HG03139 (cell line): ENCODE results near the gene MRPS27.

ENCODE experiments used
- ATAC-seq: cut with Tn5 transposase; IDR thresholded peaks from one replicate; pipeline ENCODE4 v1.9.1; 2021; ENCODE audit not compliant: unreplicated experiment

The MRPS27 gene

DNA sequence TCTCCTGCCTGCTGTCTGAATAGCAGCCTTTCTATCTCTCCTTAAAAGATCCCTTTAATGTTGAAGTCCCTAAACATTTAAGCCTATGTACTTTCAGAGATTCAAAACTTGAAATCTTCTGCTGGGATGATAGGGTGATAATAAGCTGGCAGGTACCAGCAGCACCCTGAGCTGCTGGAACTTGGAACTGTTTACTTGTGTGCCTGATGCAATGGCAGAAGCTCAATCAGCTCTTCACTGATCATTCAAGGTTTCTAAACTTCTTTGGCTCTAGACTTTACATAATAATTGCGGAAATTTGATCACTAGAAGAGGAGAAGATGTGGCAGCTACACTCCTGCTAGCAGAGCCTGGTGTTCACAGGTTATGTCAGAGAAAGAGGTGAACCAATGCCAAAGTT lies 27.6 kb downstream of the MRPS27 start:
- ATAC-seq = no peak

DNA sequence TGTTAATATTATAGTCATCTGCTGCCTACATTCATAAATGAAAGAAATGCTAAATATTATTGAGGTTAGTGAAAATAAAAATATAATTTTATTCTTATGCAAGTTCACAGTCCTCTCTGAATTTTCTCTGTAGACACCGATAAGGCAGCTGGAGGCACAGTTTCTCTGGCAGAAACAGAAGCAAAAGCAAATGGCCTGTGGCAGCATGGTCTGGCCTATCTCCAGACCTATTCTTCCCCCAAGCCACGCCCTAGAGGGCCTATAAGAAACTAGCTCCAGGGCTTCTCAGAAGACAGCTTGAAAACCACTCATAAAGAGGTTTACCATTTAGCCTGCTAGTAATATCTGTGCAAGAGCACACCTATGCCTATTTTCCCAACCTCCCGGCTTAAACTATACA lies 28.4 kb downstream of the MRPS27 start:
- no peak for ATAC-seq

DNA sequence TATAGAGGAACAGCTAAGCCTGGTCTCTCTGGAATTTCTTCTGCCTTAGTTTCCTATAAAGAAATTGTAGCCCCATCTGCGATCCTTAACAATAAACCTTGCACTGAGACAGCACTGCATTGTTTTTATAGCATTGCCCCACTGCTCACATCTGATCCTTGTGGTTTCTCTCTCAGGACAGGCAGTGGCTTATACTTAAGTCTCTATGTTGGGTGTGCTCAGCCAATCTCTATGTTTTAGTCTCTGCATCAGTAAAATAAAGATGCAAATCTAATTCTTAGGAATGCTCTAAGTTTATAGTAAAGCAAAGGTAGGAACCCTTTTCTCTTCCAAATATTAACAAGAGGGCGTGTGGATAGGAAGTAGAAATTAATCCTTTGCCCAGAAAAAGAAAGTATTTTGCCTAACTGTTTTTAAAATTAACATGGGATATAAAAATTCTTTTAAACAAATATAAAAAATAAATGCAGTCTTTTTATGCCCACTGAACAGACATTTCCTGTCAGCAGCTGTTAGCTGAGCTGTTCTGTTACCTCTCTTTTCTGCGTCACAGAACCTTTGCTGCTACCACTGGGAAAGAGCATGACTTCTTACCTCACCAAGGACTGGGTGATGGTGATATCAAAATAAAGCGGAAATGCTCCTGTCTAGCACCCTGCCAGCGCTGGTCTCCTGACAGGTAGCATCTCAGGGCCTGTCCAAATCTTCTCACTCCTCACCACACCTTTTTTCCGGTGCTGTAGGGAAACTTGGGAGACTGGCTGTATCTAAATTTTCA lies 29.5 kb downstream of the MRPS27 start:
- ATAC-seq = no peak

DNA sequence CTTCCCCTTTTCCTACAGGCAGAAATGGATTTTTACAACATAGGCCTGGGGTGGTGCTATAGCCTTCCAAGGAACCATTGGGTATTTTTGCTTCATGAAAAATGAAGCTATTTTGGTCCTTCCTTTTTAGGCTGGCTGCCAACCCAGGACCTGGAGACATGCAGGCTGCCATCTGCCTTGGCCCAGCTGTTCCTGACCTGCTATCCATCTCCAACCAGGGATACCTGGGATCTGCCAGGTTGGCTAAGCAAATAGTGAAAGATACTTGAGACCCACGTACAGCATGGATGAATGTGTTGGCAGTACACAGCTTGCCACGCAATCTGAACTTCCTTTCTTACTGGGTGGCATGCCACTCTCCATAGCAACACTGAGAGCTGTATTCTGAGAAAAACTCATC lies 31.1 kb downstream of the MRPS27 start:
- no peak for ATAC-seq

DNA sequence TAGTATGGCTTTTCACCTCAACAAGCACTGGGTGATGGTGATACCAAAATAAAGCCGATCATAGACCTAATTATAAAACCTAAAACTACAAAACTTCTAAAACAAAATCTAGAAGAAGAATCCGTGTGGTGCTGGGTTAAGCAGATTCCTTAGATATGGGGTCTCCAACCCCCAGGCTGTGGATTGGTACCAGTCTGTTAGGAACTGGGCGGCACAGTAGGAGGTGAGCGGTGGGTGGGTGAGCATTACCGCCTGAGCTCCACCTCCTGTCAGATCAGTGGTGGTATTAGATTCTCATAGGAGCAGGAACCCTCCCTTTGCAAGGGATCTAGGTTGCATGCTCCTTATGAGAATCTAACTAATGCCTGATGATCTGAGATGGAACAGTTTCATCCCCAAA lies 33.2 kb downstream of the MRPS27 start:
- no peak for ATAC-seq

DNA sequence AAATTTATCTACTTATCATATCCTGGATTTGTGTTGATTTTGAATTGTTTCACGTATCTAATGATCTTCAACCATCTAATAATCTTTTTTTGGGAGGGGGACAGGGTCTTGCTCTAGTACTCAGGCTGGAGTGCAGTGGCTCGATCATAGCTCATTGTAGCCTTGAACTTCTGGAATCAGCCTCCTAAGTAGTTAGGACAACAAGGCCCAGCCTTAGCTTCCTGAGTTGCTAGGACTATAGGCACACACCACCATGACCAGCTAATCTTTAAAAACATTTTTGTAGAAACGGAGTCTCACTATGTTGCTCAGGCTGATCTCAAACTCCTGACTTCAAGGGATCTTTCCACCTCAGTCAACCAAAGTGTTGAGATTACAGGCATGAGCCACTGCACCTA lies 34.6 kb downstream of the MRPS27 start:
- no peak for ATAC-seq

DNA sequence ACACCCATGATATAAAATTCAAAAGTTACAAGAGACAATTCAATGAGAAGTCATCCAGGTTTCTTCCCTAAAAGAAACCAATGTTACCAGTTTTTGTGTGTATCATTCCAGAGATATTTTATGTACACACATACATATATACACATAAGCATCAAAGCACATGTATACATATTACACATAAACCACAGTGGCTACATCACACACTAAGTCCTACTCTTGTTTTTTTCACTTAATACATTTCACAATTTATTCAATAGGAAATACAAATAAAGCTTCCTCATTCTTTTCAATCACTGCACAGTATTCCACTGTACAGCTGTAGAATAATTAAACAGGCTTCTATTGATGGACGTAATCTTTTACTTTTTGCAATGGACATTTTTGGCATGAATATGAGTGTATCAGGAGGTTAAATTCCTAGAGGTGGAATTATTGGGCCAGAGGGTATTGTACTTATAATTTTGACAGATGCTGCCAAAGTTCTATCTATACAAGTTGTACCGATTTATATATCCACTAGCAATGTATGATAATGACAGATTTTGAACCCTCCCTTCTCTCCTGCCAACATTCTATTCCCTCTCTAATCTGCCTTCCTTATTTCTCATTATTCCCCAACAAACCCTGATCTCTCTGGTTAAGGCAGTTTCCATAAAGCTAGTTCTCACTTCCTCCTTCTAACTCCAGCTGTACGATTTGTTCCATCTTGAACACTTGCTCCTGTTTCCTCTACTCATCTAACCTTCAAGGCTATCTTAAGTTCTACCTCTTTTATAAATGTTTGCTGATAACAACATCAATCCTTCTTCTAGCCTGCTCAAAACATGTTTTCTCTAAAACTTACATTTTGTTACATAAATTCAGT lies 35.2 kb downstream of the MRPS27 start:
- no peak for ATAC-seq

DNA sequence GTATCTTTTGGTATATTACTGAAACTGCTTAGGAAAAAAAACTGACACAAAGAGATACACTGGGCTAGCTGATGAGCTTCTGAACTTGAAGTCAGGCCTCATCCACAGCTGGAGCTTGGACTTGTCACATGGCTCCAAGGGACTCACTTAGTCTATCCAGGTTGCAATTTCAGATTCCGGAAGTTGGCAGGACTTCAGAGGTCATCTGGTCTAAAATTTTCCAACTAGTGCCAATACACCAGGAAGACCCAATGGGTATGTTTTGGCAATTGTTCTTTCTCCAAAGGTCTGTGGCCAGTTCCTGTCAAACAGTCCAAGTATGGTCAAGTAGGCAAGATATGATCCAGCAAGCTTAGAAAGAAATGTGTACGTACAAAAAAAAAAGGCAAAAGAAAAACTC lies 36.7 kb downstream of the MRPS27 start:
- ATAC-seq = no peak

DNA sequence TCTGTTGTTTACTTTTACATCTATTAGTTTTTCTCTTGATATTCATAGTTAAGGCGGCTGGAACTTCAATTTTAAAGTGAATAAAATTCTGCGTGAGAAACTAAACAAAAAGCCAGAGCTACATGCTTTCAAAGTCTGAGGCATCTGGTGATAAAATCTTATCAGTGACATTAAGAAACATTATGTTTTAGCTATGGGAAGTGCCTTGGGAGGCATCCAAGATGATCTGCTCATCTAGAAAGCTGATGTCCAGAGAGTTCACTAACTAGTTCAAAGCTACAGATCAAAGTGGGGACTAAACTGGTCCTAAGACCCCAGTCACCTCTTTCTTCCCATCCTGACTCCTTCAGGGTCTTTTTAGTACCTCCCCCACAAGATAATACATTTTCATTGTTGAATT lies 37.2 kb downstream of the MRPS27 start:
- ATAC-seq = no peak

DNA sequence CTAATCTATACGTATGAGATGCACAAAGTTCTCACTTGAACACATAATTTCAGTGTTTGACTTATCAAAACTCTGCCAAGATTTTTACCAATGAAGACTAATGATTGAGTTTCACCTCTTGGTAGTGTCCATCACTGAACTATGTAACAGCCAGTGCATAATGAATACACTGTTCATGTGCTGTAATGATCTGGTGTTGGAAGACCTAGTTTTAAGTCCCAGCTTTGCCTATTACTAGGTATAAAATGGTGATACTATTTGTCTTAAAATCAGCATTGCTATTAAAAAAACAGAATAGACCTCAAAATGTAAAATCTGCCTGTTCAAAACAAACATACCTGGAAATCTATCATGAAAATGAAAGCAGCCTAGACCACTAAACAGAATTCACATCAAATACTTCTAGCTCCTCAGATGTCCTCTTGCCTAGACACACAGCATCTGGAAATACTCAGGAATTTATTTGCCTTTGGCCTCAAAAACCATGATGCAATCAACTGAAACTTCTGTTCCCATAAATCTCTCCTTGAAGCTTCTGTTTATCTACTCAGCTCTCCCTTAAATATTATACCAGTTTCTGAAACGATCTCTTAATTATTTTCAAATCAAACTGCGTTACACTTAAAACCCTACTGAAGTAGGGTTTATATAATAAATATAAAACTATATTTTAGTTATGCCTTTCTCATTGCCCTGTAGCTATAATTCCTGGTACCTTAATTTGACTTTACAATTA lies 38.1 kb downstream of the MRPS27 start:
- no peak for ATAC-seq

DNA sequence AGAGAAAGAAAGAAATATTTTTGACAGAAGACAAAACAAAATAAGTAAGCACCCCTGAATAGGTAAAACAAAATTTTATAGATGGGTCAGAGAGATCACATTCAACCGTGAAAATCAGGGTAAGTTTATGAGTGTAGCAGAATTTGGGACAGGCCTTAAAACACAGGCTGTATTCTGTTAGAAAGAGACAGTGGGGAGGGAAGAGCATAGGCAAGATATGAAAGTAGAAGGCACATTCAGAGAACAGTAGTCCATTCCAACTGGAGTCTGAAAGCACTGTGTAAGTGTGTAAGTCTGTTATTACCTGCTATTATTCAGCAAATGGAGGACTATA lies 38.6 kb downstream of the MRPS27 start:
- ATAC-seq = no peak

DNA sequence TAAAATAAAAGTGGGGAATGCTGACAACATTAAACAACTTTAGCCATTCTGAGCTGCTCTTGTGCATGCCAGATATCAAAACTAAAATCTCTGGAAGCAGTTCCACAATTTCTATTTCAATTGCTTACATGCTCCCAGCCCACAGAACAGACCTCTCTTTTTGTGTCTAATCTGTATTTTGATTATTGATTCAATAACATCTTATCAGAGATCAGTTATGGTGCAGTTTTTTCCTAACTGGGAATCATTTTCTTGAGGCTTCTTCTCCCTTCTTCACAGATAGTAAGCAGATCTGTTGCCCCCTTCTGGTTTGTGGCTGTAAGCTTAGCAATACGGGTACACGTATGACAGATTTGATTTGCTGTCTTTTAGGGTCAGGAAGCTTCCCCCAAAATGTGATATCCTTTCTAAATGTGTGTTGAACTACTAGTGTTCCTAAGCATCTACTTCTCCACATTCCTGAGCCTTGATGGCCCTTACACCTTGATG lies 39.4 kb downstream of the MRPS27 start:
- no peak for ATAC-seq

DNA sequence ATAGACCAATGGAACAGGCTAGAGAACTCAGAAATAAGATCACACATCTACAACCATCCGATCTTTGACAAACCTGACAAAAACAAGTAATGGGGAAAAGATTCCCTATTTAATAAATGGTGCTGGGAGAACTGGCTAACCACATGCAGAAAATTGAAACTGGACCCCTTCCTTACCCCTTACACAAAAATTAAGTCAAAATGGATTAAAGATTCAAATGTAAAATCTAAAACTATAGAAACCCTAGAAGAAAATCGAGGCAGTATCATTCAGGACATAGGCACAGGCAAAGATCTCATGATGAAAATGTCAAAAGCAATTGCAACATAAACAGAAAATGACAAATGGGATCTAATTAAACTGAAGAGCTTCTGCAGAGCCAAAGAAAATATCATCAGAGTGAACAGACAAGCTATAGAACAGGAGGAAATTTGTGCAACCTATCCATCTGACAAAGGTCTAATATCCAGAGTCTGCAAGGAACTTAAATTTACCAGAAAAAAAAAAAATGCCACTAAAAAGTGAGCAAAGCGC lies 43.8 kb downstream of the MRPS27 start:
- no peak for ATAC-seq

DNA sequence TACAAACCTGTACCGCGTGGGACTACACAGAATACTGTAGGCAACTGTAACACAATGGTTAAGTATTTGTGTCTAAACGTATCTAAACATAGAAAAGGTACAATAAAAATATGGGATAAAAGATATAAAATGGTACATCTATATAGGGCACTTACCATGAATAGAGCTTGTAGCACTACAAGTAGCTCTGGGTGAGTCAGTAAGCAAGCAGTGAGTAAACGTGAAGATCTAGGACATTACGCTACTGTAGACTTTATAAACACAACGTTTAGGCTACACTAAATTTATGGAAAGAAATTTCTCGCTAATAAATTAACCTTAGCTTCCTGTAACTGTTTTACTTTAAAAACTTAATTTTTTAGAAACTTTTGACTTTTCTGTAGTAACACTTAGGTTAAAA lies 46.5 kb downstream of the MRPS27 start:
- no peak for ATAC-seq

DNA sequence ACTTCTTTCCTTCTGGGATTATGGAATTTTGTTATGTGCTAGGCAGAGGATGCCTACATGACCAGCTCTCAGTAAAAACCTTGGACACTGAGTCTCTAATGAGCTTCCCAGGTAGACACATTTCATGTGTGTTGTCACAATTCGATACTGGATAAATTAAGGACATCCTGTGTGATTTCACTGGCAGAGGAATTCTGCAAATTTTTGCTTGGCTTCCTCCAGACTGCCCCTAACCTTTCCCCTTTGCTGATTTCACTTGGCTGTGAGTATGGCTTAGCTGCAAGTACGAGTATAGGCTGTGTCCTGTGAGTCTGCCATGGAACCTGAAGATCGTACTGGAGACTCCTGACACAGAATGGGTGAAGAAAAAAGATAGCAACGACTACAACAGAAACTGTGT lies 47.6 kb downstream of the MRPS27 start:
- ATAC-seq = no peak

DNA sequence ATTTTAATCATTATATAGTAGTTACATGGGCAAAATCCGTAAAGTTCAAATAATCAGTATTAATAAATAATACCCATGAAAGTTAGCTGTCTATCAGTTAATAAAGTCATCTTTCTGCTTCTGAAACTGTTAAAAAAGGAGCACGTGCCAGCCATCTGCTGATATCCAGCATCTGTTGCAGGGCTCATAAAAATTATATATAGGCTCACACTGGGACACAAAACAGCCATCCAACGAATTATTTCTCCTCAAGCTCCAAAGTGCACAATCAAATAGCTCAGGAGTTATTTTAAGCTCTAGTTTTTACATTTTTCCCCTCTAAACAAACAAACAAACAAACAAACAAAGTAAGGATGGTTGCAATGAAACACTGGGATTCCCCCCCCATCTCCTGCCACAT lies 48.3 kb downstream of the MRPS27 start:
- ATAC-seq = no peak

DNA sequence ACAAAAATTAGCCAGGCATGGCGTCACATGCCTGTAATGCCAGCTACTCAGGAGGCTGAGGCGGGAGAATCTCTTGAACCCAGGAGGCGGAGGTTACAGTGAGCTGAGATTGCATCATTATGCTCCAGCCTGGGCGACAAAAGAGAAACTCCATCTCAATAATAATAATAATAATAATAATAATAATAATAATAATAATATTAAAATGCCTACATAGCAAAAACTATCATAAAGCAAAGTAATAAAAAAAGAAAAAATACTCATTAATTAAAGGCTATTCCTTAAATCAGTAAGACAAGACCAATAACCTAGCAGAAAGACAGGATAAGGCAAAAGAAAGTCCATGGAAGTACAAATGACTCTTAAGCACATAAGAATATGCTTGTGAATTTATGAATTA lies 50.0 kb downstream of the MRPS27 start:
- ATAC-seq = no peak

DNA sequence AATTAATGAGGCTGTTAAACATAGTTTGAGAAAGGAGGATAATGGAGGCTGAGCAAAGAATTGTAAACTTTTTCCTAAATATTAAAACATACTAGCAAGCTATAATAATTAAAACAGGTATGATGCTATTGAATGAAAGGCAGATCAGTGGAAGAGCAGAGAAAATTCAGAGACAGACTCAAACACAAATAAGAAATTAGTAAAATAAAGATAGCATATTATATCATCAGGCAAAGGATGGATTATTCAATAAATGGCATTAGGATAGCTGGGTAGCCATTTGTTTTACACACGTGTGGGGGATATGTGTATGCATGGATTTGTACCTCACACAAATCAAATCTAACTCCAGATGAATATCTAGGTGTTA lies 50.6 kb downstream of the MRPS27 start:
- ATAC-seq = no peak

DNA sequence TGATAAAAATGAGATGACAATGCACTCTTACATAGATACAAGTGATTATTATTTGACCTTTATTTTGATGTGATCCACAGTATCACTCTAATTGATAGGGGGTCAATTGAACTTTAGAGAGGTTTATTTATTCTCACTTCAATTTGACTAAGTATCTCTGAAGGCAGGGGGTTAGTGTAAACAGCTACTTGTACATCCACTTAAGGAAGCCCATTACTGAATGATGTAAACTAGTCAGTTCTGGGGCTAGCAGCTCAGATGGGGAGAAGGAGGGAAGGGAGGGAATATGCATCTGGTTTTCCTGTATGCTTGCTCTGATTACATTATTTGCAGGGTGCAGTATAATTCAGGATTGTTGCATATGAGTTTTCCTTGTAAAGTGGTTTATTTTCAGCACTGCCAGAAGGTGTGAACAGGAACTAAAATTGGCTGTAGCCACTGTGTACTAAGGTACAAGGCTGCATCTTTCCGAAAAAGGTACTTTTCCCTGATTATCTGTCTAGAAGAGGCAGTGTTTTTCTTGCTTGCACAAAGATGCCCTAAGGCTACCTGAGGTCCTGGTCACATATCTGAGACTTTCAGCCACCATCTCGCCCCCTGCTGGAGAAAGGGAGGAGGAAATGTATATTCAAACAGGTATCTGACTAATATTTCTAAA lies 51.2 kb downstream of the MRPS27 start:
- ATAC-seq = no peak

DNA sequence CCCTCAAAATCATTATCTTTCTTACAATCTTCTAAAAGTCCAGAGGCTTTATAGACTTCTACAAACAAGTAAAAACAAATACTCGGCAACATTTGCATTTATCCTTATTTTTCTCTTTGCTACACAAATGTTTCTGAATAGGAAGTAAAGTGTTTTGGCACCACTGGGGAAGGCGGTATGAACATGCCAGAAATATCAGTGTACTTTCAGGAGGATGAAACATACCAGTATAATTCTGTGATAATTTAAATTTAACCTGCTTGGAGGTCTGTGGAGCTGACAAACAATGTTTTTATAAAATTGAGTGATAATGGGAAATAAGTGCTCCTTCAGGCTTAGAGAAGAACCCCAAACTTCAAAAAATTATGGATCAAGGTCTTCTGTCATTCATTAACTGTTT lies 51.8 kb downstream of the MRPS27 start:
- ATAC-seq = no peak

DNA sequence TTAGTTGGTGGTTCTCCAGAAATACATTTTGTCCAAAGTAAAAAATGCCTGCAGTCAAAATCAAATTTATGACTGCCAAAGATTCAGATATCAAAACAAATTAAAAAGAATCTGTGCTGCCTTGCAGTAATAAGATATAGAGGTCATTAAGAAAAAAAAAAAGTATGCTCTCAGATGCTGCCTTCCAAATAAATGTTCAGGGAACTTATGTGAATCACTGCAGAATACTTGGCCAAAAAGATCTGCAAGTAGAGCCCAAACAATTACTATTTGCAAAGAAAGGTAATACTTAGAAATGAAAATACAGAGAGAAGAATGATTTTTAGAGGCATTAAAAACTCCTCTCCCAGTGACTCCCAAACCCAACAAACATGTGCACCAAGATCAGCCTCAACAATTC lies 52.4 kb downstream of the MRPS27 start:
- ATAC-seq = no peak
